Testis (tissue), 2 donors: ENCODE measurements around the gene CCNY.

Experiments used
- POLR2A ChIP-seq: fragments of 450-650 bp; IDR thresholded peaks from one replicate; pipeline ENCODE4 v1.6.1; 2017; ENCODE audit warnings: antibody characterized with exemption, mild to moderate bottlenecking, moderate library complexity
- TF ChIP-seq, protein P1 (sequence below), 3 experiments: fragments of 450-650 bp in 2 of 3; fragments of 200-600 bp in 1 of 3; sonication (generic) in 1 of 3; IDR thresholded peaks; one replicate each; pipeline ENCODE4 v1.5.1; 2016 to 2019; ENCODE audit warnings: antibody characterized with exemption in 3 of 3, mild to moderate bottlenecking in 2 of 3, moderate library complexity in 1 of 3

DNA sequence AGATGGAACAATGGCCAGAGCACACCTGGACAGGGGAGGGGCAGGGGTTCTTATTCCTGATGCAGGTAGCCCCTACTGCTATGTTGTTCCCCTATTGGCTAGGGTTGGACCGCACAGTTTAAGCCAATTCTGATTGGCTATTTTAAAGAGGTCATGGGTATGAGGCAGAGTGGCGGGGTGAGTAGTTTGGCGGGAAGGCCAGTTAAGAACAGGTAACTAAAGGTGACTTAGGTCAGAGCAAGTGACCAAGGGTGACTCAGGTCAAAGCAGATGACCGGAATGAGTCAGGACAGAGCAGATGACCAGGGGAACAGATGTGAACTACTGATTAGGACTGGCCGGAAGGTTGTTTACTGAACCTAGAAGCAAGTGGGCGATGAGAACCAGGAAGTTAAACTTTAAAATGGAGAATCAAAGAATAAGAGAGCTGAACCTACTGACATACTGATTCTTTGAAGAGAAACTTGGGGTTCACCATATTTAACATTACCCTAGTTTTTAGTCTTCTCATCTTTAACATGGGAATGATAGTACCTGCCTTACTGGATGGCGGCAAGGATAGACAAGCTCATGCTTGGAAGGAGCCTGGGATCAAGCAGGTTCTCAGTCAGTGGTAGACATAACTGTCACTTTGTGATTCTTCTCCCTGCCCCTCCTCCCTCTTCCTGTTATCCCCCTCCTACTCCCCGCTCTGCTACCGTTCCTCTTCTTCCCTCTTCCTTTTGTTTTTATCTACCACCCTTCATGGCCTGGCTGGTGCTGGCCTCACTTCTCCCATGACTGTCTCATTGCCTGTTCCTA, 55.0 kb downstream of the CCNY start:
- TF ChIP-seq, protein P1, sequence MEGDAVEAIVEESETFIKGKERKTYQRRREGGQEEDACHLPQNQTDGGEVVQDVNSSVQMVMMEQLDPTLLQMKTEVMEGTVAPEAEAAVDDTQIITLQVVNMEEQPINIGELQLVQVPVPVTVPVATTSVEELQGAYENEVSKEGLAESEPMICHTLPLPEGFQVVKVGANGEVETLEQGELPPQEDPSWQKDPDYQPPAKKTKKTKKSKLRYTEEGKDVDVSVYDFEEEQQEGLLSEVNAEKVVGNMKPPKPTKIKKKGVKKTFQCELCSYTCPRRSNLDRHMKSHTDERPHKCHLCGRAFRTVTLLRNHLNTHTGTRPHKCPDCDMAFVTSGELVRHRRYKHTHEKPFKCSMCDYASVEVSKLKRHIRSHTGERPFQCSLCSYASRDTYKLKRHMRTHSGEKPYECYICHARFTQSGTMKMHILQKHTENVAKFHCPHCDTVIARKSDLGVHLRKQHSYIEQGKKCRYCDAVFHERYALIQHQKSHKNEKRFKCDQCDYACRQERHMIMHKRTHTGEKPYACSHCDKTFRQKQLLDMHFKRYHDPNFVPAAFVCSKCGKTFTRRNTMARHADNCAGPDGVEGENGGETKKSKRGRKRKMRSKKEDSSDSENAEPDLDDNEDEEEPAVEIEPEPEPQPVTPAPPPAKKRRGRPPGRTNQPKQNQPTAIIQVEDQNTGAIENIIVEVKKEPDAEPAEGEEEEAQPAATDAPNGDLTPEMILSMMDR (IDR thresholded peaks at IDR 0.05): no peak
- TF ChIP-seq POLR2A: no peak
